Astrocyte of the cerebellum (primary cell): ENCODE data around the gene PLXNA1.
A peak's percentile ranks its signal among the peaks of the same experiment; 100 is the strongest.

Experiments
- DNase-seq: peaks from one replicate; pipeline ENCODE4 v3.0.0-alpha.2; 2011; ENCODE audit warnings: low read depth
- H3K4me3 ChIP-seq: 2 replicates; pipeline ENCODE4 v1.5.1; 2011; ENCODE audit warnings: mild to moderate bottlenecking, low read depth, low read length, moderate library complexity
- in situ Hi-C: cut with HindIII; loops from 2 replicates; pipeline ENCODE4 v1.10.0; 2017; ENCODE audit warnings: low sequenced_read_pairs
- TF ChIP-seq, protein P1 (sequence below): IDR thresholded peaks from 2 replicates; pipeline ENCODE4 v1.5.1; 2012; ENCODE audit warnings: low read length, low read depth, moderate library complexity, mild to moderate bottlenecking; ENCODE audit errors: missing control alignments

PLXNA1 gene

GRCh38 chr3:126956866-126957650, 25.9 kb upstream of the PLXNA1 start:
- in situ Hi-C loops = no loop called here
- no peak overlapping the region for H3K4me3 ChIP-seq
- DNase-seq = no peak
- TF ChIP-seq, protein P1, sequence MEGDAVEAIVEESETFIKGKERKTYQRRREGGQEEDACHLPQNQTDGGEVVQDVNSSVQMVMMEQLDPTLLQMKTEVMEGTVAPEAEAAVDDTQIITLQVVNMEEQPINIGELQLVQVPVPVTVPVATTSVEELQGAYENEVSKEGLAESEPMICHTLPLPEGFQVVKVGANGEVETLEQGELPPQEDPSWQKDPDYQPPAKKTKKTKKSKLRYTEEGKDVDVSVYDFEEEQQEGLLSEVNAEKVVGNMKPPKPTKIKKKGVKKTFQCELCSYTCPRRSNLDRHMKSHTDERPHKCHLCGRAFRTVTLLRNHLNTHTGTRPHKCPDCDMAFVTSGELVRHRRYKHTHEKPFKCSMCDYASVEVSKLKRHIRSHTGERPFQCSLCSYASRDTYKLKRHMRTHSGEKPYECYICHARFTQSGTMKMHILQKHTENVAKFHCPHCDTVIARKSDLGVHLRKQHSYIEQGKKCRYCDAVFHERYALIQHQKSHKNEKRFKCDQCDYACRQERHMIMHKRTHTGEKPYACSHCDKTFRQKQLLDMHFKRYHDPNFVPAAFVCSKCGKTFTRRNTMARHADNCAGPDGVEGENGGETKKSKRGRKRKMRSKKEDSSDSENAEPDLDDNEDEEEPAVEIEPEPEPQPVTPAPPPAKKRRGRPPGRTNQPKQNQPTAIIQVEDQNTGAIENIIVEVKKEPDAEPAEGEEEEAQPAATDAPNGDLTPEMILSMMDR = no peak

- no peak for DNase-seq
- TF ChIP-seq, protein P1 = no peak
- no peak overlapping the region for H3K4me3 ChIP-seq
- in situ Hi-C loops = no loop called here
Measured at GRCh38 chr3:126957776-126958637, 24.9 kb upstream of the PLXNA1 start.

DNA sequence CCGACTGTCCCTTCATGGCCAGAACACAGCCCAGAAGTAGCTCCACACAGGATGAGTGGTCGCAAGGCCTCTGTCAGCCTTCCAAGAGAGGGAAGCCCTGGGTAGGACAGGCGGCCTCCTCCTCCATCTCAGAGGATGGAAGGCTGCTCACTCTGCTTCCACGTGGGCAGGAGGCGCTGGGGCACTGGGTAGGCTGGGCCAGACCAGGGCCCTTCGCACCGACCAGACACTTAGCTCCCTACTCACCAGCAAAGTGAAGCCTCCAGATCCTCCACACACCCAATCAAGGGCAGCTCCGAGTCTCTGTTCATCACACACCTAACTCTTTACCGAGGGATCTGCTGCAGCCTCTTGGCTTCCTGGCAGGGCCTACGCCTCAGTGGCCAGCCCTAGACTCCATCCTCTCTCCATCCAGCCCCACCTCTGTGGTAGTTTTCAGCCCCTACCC, 24.3 kb upstream of the PLXNA1 start:
- H3K4me3 ChIP-seq = no peak overlapping the region
- no peak for DNase-seq
- TF ChIP-seq, protein P1 = no peak
- in situ Hi-C loops = no loop called here

DNA sequence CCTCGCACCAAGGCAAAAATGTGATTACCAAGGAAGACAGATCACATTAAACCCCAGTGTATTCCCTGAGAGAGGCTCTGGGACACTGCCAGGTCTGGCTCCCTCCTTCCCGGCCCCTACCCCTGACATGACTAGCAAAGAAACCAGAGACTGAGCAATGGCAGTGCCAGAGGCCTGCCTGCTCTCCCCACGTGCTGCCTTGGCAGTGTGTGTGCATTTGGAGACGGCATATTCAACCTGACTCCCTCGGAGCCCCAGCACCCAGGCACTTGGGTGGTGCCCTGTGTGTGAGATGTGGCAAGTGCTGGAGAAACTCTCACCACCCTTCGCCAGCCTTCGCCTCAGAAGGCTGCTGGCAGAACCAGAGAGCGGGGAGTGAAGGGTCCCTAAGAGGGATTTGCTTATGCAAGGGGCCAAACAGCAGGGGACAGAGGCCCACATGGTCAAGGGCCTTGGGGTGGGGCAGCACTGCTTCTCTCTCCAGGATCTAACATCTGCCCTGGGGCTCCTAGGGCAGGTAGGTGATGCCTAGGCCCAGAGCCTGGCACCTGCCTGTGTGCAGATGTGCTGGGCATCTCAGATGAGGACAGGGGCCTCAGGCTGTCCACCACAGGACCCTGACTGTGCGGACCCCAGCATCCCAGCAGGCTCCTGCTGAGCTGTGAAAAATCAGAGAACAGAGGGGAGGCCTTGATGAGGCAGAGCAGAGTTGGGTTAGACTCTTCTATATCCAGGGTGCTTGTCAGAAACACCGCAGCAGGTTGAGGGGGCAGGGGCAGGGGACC, 23.6 kb upstream of the PLXNA1 start:
- H3K4me3 ChIP-seq = no peak overlapping the region
- no peak for DNase-seq
- TF ChIP-seq, protein P1 = no peak
- in situ Hi-C loops = no loop called here

DNA sequence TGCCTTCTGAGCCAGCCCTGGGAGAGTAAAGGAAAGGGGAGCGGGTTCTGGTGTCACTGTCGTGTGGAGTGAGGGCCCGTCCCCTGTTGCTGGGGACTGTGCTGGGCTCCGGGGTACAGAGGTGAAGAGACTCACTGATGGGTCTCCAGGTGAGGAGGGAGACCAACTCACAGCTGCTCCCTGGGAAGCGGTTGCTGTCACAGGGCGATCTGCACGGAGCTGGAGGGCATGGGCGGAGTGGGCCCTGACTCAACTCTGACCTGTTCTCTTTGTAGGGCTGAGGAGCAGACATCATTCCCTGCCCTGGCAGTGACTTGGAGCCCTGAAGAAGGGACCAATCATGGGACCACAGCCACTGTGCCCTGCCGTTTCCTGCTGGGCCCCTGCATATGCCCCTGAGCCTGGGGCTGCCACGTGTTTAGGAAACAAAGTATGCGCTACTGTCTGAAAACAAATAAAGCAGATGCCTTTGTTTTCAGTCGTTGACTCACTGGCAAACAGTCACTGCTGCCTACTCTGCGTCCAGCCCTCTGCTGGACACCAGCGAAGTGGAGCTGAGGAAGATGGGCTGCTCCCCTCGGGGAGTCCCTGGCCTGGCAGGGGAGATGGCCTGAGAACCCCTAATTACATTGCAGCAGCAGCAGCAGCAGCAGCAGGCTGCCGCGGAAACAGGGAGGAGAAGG, 22.9 kb upstream of the PLXNA1 start:
- TF ChIP-seq, protein P1 = peak; percentile 66
- in situ Hi-C loops = no loop called here
- DNase-seq = peak; percentile 27
- H3K4me3 ChIP-seq = no peak overlapping the region
